Adrenal gland (tissue), 12 donors: ENCODE measurements around the gene PRKN. TPM values are rescaled to one million over a fixed set of nuclear protein-coding genes. Genes with fewer than 3 reads are reported as not detected.

ENCODE experiments used
- DNase-seq, 7 donors: peaks; one replicate each; pipeline ENCODE4 v3.0.0-alpha.2; 2019 to 2020
- H3K27ac ChIP-seq, 5 donors: fragments of 200-600 bp; sonication (generic) in 4 of 5; 1 replicate in 3 of 5; 2 replicates in 2 of 5; pipeline versions ENCODE4 v1.5.1 to v1.8.0; 2016 to 2020; ENCODE audit warnings: mild to moderate bottlenecking in 1 of 5
- H3K27me3 ChIP-seq: fragments of 200-600 bp; 2 replicates; pipeline ENCODE4 v1.8.0; 2021
- H3K36me3 ChIP-seq, 2 donors: fragments of 200-600 bp; replicated peaks in 1 of 2; 1 replicate in 1 of 2; 2 replicates in 1 of 2; pipeline versions ENCODE4 v1.5.1 to v1.8.0; 2018 to 2022
- H3K4me1 ChIP-seq, 2 donors: fragments of 200-600 bp; replicated peaks in 1 of 2; 1 replicate in 1 of 2; 2 replicates in 1 of 2; pipeline versions ENCODE4 v1.5.1 to v1.8.0; 2018 to 2021
- H3K4me3 ChIP-seq, 4 donors: fragments of 200-600 bp; sonication (generic) in 3 of 4; one replicate each; pipeline ENCODE4 v1.5.1; 2016 to 2018
- H3K9me3 ChIP-seq, 3 donors: fragments of 200-600 bp; sonication (generic) in 1 of 3; replicated peaks in 1 of 3; 1 replicate in 2 of 3; 2 replicates in 1 of 3; pipeline versions ENCODE4 v1.5.1 to v1.8.0; 2016 to 2021
- CTCF ChIP-seq, 6 experiments: fragments of 450-650 bp in 4 of 6; fragments of 200-600 bp in 2 of 6; sonication (generic) in 1 of 6; IDR thresholded peaks; 1 replicate in 5 of 6; 2 replicates in 1 of 6; pipeline versions ENCODE4 v1.5.1 to v1.8.0; 2016 to 2021; ENCODE audit warnings: antibody characterized with exemption in 6 of 6, mild to moderate bottlenecking in 2 of 6, moderate library complexity in 1 of 6
- POLR2A ChIP-seq, 2 donors: fragments of 450-650 bp; IDR thresholded peaks; one replicate each; pipeline ENCODE4 v1.6.1; 2017; ENCODE audit warnings: antibody characterized with exemption in 2 of 2, mild to moderate bottlenecking in 2 of 2, moderate library complexity in 1 of 2
- WGBS, 4 donors: extraction: QIAGEN DNeasy Blood & Tissue Kit in 2 of 4; methylation state at CpG; one replicate each; pipeline versions ENCODE4 v1.1.5 to v1.1.7; 2013 to 2017; 5-methylcytosine and 5-hydroxymethylcytosine counted together
- intact Hi-C, 2 donors: fragments of 100-400 bp; cut with DNase I; formaldehyde crosslinking; loops; one replicate each; pipeline versions ENCODE4 v1.14.1 to v1.15.0; 2022 to 2023
- polyA plus RNA-seq, 3 donors: library from polyadenylated mRNA; stranded (reverse); fragments of 200-250 nt in 2 of 3; fragments of 350-450 nt in 1 of 3; fragmentation: Illumina TruSeq in 1 of 3; extraction: RNeasy Lipid Tissue Mini Kit (QIAGEN cat#74804) in 1 of 3; gene quantifications; one replicate each; pipeline ENCODE4 v1.2.3, GENCODE V29; 2013 to 2014
- total RNA-seq, 9 donors: library from RNA; depleted of rRNA in 4 of 9; stranded (reverse); fragments of >200 nt in 4 of 9; fragments of 120-200 nt in 1 of 9; fragmentation: NEBNext Ultra II Directional in 1 of 9; extraction: Animal tissue kit (Norgen Biotek cat#: 25700) in 1 of 9; gene quantifications; one replicate each; pipeline versions ENCODE4 v1.1.0 to v1.2.4, GENCODE V29; 2013 to 2023
- donor health status: healthy with polysubstance abuse.
- donor health status: Bipolar disorder and iron deficiency.
- donor health status: DM: yes; HTN: yes; CAD: no.
- donor health status: DM: no; HTN: no; CAD: no.
- donor health status: DM: no; HTN: no; CAD: no.
- donor health status: DM: yes; HTN: yes; CAD: no.

PRKN gene
- total and polyA plus RNA-seq, 12 donors = 1.9 to 159 (median 13.3) TPM

GRCh38 chr6:161413355-161413771 lies 1314.2 kb downstream of the PRKN start:
- no peak overlapping the region for H3K4me3 ChIP-seq
- no peaks in the 10 kb centered on the region for H3K4me1 ChIP-seq
- no peak for TF ChIP-seq CTCF (IDR thresholded peaks at IDR 0.05)
- H3K9me3 ChIP-seq = no peaks in the 10 kb centered on the region
- no peaks in the 10 kb centered on the region for H3K27me3 ChIP-seq
- intact Hi-C loops = loop anchor here (10.0 kb wide), 2 partner anchors 211 to 281 kb away; no protein-coding TSS in a partner anchor
- 80 to 93% (median 90%) methylated on average over 5 to 9 of the region's 9 CpGs for WGBS, 4 donors
- DNase-seq = no peak
- H3K27ac ChIP-seq = no peak overlapping the region
- no peaks in the 10 kb centered on the region for H3K36me3 ChIP-seq

GRCh38 chr6:161412795-161413194 lies 1314.8 kb downstream of the PRKN start:
- H3K36me3 ChIP-seq = no peaks in the 10 kb centered on the region
- no peak overlapping the region for H3K27ac ChIP-seq
- no peaks in the 10 kb centered on the region for H3K9me3 ChIP-seq
- H3K27me3 ChIP-seq = no peaks in the 10 kb centered on the region
- intact Hi-C loops = loop anchor here (10.0 kb wide), 2 partner anchors 212 to 282 kb away; no protein-coding TSS in a partner anchor
- DNase-seq = no peak
- 83 to 90% (median 86%) methylated on average over 5 of the region's 5 CpGs for WGBS, 4 donors
- H3K4me1 ChIP-seq = no peaks in the 10 kb centered on the region
- no peak overlapping the region for H3K4me3 ChIP-seq
- TF ChIP-seq CTCF (IDR thresholded peaks at IDR 0.05) = no peak
- TF ChIP-seq POLR2A (IDR thresholded peaks at IDR 0.05) = no peak

GRCh38 chr6:161411265-161411944 lies 1316.2 kb downstream of the PRKN start:
- intact Hi-C loops = loop anchor here (10.0 kb wide), 2 partner anchors 213 to 283 kb away; no protein-coding TSS in a partner anchor
- WGBS, 4 donors = 97 to 99% (median 98%) methylated on average over 4 of the region's 4 CpGs
- Histone ChIP-seq H3K4me1 (no peaks in the 10 kb centered on the region), H3K27ac (no peak overlapping the region), H3K4me3 (no peak overlapping the region), H3K27me3 (no peaks in the 10 kb centered on the region), H3K36me3 (no peaks in the 10 kb centered on the region), H3K9me3 (no peaks in the 10 kb centered on the region)
- no peak for DNase-seq
- no peak for TF ChIP-seq CTCF (IDR thresholded peaks at IDR 0.05)
- no peak for TF ChIP-seq POLR2A (IDR thresholded peaks at IDR 0.05)

GRCh38 chr6:161410736-161411135 lies 1316.8 kb downstream of the PRKN start:
- no peaks in the 10 kb centered on the region for H3K27me3 ChIP-seq
- H3K9me3 ChIP-seq = no peaks in the 10 kb centered on the region
- TF ChIP-seq CTCF (IDR thresholded peaks at IDR 0.05) (no peak), POLR2A (IDR thresholded peaks at IDR 0.05) (no peak)
- intact Hi-C loops = loop anchor here (10.0 kb wide), 2 partner anchors 214 to 284 kb away; no protein-coding TSS in a partner anchor
- no peak overlapping the region for H3K27ac ChIP-seq
- H3K4me1 ChIP-seq = no peaks in the 10 kb centered on the region
- no peaks in the 10 kb centered on the region for H3K36me3 ChIP-seq
- DNase-seq = no peak
- 85 to 94% (median 90%) methylated on average over 6 of the region's 6 CpGs for WGBS, 4 donors
- no peak overlapping the region for H3K4me3 ChIP-seq
